Measurements from ENCODE around the gene NUDT14. TPM values are rescaled to one million over a fixed set of nuclear protein-coding genes. Genes with fewer than 3 reads are reported as not detected.

The NUDT14 gene
- total RNA-seq, 4 donors from 2014 or later = 11.0 to 22.3 (median 13.2) TPM; not detected in 1

- no peaks in the 10 kb centered on the region for H3K36me3 ChIP-seq
- no peak for TF ChIP-seq POLR2A (IDR thresholded peaks at IDR 0.05)
- TF ChIP-seq CTCF (IDR thresholded peaks at IDR 0.05) = no peak
- no peak overlapping the region for H3K4me3 ChIP-seq
- no peaks in the 10 kb centered on the region for H3K9me3 ChIP-seq
- H3K27ac ChIP-seq = no peak overlapping the region
- DNase-seq = no peak
- peaks cover 0 to 10% of the 10 kb centered on the region in 2 donors for H3K4me1 ChIP-seq
- peaks cover 0 to 9% of the 10 kb centered on the region in 2 donors for H3K27me3 ChIP-seq
- intact Hi-C loops (cut with DNase I; ENCODE audit: low total_unique reads) = no loop called here
Measured at GRCh38 chr14:105165761-105166485, 15.2 kb downstream of the NUDT14 start.

- no peak for TF ChIP-seq POLR2A (IDR thresholded peaks at IDR 0.05)
- no peak for TF ChIP-seq CTCF (IDR thresholded peaks at IDR 0.05)
- Histone ChIP-seq H3K36me3 (no peaks in the 10 kb centered on the region), H3K27me3 (peaks cover 0 to 9% of the 10 kb centered on the region in 2 donors), H3K27ac (no peak overlapping the region), H3K9me3 (no peaks in the 10 kb centered on the region), H3K4me3 (no peak overlapping the region), H3K4me1 (peaks cover 0 to 10% of the 10 kb centered on the region in 2 donors)
- intact Hi-C loops (cut with DNase I; ENCODE audit: low total_unique reads) = no loop called here
- DNase-seq = no peak
Measured at GRCh38 chr14:105165134-105165704, 15.9 kb downstream of the NUDT14 start.

- TF ChIP-seq CTCF (IDR thresholded peaks at IDR 0.05) = no peak
- no peak for TF ChIP-seq POLR2A (IDR thresholded peaks at IDR 0.05)
- H3K27ac ChIP-seq = no peak overlapping the region
- H3K4me1 ChIP-seq = peaks cover 0 to 10% of the 10 kb centered on the region in 2 donors
- intact Hi-C loops (cut with DNase I; ENCODE audit: low total_unique reads) = no loop called here
- no peaks in the 10 kb centered on the region for H3K9me3 ChIP-seq
- no peak overlapping the region for H3K4me3 ChIP-seq
- H3K36me3 ChIP-seq = no peaks in the 10 kb centered on the region
- no peak for DNase-seq
- no peaks in the 10 kb centered on the region for H3K27me3 ChIP-seq
Measured at GRCh38 chr14:105163040-105163742, 17.9 kb downstream of the NUDT14 start.

- TF ChIP-seq POLR2A (IDR thresholded peaks at IDR 0.05) (no peak), CTCF (IDR thresholded peaks at IDR 0.05) (no peak)
- Histone ChIP-seq H3K36me3 (no peaks in the 10 kb centered on the region), H3K27ac (no peak overlapping the region), H3K9me3 (no peaks in the 10 kb centered on the region), H3K4me3 (no peak overlapping the region), H3K27me3 (no peaks in the 10 kb centered on the region), H3K4me1 (peaks cover 0 to 7% of the 10 kb centered on the region in 2 donors)
- DNase-seq = no peak
- intact Hi-C loops (cut with DNase I; ENCODE audit: low total_unique reads) = no loop called here
Measured at GRCh38 chr14:105162669-105162979, 18.5 kb downstream of the NUDT14 start.
